GM11168 (cell line): Measurements from ENCODE around the gene RBKS.
"Not testable (repeated sequence)": the region's sequence is repeated elsewhere in the genome, so short reads cannot be mapped to it uniquely, and the experiment has no call there.

Experiments
- in situ Hi-C: fragments of 300-500 bp; cut with MboI; formaldehyde crosslinking; loops from one replicate; pipeline ENCODE4 v1.12.0; 2022; ENCODE audit warnings: low sequenced_read_pairs; ENCODE audit not compliant: unreplicated experiment

Gene RBKS

DNA sequence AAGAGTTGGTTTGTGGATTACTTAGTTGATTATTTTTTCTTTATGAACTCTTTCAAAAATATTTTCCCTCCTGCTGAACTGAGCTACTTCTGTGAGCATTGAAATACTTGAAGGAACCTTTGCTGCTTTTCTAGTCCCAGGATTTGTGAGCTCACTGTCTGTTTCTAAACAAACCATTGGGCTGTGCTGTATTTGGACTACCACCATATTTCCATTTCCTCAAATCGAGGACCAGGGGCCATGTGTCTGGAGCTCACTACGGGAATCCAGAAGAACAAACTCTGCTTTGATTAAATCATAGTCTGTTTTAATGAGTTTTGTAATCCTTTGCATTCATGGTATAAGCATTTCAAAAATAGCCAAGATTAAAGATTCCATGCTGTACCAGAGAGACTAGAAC is 117.4 kb downstream of the RBKS start:
- in situ Hi-C loops: loop anchor here (25.0 kb wide), 1 partner anchor 639 kb away; no protein-coding TSS in a partner anchor

- in situ Hi-C loops: loop anchor here (25.0 kb wide), 1 partner anchor 641 kb away; no protein-coding TSS in a partner anchor
These were observed 118.4 kb downstream of the RBKS start, which contains the start of gene MRPL33 for GRCh38 chr2:27771548-27772335. MRPL33 (plus strand) TSS chr2:27771719; CDS start chr2:27771778, 59 bp downstream.

DNA sequence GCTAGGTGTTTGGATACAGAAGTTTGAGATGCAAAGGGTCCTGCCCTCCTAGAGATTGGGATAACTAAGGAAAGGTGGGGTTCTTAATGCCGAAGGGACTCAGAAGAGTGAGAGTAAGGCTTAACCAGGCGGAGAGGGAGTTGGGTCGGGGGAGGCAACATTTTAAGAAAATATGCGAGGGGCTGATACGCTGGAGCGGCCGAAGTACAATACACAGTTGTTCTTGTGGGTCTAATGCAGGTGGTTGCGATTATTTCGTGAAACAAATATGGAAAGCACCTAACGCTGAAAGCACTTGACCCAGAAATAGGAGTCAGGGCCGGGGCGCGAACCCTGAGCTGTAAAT is 119.0 kb downstream of the RBKS start:
- in situ Hi-C loops: loop anchor here (25.0 kb wide), 1 partner anchor 641 kb away; no protein-coding TSS in a partner anchor

GRCh38 chr2:27766287-27766661 is 123.9 kb downstream of the RBKS start:
- in situ Hi-C loops: loop anchor here (25.0 kb wide), 1 partner anchor 646 kb away; no protein-coding TSS in a partner anchor

DNA sequence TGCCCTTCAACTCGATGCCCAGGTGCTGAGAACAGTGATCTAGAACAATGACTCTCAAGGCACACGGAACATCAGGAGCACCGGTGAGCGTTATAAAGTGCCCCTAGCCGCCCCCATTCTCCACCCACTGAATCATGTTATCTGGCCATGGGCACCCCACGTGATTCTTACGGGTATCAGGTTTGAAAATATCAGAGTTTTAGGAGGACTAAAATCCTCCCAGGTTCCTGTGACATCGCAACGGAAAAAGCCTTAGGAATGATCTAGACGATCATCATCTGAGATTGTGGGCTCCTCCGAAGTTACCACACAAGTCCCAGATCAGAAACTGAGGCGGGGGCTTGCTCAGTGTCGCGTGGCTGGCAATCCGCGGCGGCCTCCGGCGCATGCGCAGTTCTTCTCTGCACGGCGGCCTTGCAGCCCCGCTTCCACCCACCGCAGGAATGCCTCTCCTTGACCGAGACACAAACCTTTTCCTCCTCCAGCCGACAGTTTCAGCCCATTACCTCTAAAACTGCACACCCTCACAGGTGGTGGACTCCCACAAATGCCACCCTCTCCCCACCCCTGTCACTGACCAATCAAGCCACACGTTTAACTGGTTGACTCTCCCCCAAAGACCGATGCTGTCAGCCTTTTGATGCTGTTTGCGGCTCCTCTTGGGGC is 124.4 kb downstream of the RBKS start:
- in situ Hi-C loops: loop anchor here (25.0 kb wide), 1 partner anchor 647 kb away; no protein-coding TSS in a partner anchor

- in situ Hi-C loops: loop anchor here (25.0 kb wide), 1 partner anchor 648 kb away; no protein-coding TSS in a partner anchor
These were observed 125.7 kb downstream of the RBKS start for GRCh38 chr2:27764526-27764925.

DNA sequence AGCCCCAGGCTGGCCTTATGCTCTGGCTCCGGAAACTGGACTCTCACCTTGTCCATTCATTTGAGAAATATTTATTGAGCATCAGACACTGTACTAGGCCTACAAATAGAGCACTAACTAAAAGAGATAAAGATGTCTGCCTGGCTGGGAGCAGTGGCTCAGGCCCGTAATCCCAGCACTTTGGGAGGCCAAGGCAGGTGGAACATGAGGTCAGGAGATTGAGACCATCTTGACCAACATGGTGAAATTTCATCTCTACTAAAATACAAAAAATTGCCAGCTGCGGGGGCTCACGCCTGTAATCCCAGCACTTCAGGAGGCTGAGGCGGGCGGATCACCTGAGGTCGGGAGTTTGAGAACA is 126.3 kb downstream of the RBKS start:
- in situ Hi-C loops: loop anchor here (25.0 kb wide), 1 partner anchor 648 kb away; no protein-coding TSS in a partner anchor

DNA sequence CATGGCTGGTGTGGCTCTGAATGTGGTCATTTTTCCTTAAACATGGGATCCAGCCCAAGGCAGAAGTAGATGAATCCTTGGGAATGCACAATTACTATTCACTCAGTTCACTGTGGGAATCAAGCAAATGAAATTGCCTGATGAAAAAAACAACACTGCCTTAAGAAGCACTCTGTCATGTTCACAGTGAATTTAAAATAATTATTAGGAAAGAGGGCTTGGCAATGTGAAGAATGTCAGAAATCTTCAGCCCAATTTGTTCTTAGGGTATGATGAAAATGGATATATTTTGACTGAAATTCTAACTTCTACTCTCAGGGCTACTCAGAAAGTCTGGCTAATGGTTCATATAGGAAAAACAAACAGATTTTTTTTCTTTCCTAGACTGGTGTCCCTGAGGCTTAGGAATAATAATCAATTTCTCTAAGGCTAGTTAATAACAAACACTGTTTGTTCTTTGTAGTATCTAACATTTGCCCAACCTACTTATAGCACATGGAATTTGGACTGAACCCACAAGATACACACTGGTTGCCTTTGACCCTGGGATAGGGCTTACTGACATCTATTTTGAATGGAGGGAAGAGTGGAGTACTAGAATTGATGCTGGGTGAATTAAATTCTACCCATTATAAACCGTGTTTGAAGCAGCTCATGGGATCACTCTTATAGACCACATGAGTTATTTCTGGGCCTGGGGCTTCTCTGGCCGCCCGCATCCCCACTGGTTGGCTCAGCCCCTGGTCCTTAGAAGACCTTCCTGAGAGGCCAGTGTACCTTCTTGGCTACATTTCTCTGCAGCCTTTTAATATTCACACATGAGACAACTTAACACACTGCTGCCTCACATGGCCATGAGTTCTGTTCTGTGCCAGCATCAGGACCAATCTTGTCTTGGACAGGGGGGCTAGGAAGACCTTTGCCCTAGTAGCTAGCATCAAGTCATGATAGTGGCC is 127.0 kb downstream of the RBKS start:
- in situ Hi-C loops: loop anchor here (25.0 kb wide), 1 partner anchor 649 kb away; no protein-coding TSS in a partner anchor

DNA sequence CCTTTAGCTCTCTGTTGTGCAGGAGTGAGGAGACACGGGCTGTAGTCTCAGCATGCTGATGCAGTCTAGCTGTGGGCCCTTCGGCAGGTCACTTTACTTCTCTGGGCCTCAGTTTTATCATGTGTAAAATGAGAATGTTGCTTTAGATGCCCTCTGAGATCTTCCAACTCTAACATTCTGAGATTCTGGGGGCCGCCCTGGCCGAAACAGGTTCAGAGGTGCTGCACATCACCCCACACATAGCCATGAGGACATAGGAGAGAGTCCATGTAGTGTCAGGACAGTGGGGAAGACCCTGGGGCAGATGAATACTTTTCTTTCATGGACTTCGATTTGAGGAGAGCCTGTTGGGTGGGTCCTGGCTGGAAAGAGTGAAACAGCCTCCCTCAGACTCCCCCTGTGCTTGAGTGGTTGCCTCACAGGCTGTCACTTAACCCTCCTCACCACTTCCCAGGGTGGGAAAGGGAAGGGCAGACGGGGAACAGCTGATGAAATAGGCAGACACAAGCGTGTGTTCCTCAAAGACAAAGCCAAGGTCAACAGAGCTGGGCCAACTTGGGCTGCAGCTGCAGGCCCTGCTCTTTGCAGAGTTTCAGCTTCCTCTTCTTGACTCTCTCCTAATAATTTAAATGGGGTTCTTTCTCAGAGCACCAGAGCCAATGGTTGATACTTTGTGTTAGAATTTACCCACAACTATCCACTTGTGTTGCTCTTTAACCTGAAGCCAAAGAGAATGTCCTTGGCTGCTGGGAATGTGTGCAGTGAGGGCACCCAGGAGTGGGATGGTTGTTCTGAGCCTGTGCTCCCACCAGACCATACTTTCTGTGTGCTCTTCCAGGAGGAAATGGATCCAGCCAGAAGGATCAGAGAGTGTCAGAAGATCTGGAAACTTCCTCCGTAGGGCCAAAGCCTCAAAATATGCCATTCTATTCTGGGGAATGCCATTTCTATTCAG is 133.4 kb downstream of the RBKS start:
- in situ Hi-C loops: loop anchor here (25.0 kb wide), 1 partner anchor 655 kb away; no protein-coding TSS in a partner anchor

DNA sequence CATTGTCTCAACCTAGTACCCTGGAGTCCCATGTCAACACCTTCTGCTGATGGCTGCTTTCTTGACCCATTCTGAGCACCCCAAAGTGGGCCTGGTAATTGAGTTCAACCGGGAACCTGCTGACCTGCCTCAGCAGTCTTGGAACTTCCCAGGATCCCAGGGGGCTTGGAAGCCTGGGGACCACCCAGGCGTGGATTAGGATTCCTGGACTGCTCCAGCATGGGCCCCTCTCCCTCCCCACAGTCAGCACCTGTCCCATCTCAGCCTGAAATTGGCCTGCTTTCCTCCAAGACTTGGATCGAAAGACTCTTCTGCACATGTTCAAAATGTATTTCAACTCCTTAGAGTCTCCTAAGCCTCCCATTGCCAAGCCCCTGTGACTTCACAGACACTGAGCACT is 134.1 kb downstream of the RBKS start:
- in situ Hi-C loops: loop anchor here (25.0 kb wide), 1 partner anchor 656 kb away; no protein-coding TSS in a partner anchor

DNA sequence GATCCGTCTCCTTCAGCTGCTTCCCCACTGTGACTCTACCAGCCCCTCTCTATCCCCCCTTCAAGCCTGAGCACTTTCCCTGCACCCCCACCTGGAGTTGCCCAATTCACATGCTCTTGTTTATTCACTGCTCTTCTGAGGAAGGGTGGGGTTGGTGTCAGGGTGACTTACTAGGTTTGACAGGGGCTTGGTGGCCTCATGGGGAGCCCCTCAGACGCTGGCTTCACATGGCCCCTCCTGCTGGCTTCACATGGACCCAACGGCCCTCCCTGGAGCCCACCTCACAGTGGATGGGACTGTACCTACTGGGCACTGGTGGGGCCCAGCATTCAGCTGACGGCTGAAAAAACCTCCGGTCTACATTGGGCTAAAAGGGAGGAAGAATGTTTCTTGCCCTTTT is 135.4 kb downstream of the RBKS start:
- in situ Hi-C loops: loop anchor here (25.0 kb wide), 1 partner anchor 657 kb away; no protein-coding TSS in a partner anchor

- in situ Hi-C loops: loop anchor here (25.0 kb wide), 1 partner anchor 658 kb away; no protein-coding TSS in a partner anchor
These were observed 136.0 kb downstream of the RBKS start for GRCh38 chr2:27754138-27754588.

DNA sequence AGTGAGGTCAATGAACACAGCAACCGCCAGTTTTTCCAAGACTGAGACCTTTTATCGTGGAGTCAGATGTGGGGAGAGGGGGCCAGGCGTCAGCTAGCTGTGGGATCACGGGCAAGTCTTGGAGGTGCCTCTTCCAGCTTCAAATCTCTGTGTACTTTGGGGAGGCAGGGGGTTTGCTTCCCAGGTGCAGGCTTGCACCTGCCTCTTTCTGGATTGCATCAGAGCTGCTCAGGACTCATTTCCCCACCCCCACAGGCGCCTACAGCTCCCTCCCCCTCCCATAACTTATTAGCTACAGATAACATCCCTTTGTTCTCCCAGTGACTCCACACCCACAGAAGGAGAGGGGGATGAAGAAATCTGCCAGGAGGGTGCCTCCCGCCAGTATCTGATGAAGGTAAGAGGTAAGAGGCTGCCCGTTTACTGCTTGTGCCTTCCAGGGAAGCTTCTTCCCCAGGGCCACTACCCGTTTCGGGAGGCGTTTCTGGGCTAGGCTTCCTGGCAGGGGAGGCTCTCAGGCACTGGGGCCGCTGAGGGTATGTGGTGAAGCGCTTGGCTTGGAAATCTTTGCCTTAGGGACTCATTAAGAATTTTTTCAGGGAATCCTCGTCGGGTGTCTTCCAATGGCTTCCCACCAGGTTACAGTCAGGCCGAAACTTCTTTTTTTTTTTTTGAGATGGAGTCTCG is 137.5 kb downstream of the RBKS start:
- in situ Hi-C loops: loop anchor here (25.0 kb wide), 1 partner anchor 660 kb away; no protein-coding TSS in a partner anchor

- in situ Hi-C loops: loop anchor here (25.0 kb wide), 1 partner anchor 661 kb away; no protein-coding TSS in a partner anchor
These were observed 138.8 kb downstream of the RBKS start for GRCh38 chr2:27751377-27751776.

DNA sequence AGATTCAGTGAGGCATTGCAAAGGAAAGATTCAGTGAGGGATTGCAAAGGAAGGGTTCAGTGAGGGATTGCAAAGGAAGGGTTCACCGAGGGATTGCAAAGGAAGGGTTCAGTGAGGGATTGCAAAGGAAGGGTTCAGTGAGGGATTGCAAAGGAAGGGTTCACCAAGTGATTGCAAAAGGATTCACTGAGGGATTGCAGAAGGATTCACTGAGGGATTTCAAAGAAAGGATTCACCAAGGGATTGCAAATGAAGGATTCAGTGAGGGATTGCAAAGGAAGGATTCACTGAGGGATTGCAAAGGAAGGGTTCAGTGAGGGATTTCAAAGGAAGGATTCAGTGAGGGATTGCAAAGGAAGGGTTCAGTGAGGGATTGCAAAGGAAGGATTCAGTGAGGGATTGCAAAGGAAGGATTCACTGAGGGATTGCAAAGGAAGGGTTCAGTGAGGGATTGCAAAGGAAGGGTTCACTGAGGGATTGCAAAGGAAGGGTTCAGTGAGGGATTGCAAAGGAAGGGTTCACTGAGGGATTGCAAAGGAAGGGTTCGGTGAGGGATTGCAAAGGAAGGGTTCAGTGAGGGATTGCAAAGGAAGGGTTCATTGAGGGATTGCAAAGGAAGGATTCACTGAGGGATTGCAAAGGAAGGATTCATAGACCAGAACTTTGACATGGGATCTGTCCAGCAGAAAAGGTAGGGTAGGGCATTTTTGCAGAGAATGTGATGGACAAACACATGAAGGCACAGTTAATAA is 141.2 kb downstream of the RBKS start:
- in situ Hi-C loops: not testable (repeated sequence)

DNA sequence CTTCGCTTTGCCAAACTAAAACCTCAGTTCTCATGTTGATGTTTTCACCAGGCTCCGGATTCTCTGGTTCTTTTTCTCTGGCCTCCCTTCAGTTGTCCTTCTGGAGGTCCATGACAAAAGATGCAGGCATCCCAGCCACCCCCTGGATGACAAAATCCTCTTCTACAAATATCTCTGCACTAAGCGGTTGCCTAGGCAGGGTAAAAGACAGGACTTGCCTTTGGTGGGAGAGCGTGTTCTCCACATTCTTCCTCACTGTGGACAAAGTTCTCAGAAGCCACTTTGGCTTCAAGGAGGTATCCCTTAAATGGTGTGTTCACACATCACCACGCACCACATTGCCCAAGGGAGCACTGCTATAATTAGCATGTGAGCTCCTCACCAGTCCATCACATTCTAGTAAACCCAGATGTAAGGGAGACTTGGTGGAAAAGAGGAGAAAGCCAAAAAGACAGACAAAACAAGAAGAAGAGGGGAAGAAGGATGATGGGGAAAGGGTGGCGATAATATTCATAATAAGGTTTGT is 142.3 kb downstream of the RBKS start:
- in situ Hi-C loops: no loop called here

DNA sequence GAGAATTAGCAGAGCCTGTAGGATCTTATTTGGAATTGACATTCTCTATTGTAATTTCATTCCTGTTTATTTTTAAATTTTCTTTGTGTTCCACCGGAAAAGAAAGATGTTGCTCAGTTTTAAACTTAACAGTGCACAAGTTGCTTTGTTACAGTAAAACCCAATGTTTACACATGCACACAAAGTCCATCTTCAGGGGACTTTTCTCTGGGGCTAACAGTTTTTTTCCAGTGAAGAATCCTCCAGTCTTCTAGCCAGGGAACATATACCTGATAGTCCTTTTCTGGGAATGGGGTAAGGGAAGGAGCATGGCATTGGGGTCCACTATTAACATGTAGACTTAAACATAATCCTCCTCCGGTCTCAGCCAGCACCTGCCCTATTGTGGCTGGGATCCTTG is 143.9 kb downstream of the RBKS start:
- in situ Hi-C loops: no loop called here
